ENCODE measurements around the gene SRPRB. TPM values are rescaled to one million over a fixed set of nuclear protein-coding genes. Genes with fewer than 3 reads are reported as not detected.

The SRPRB gene
- total RNA-seq, 4 donors from 2014 or later, result 13.8 to 32.1 (median 24.4) TPM

DNA sequence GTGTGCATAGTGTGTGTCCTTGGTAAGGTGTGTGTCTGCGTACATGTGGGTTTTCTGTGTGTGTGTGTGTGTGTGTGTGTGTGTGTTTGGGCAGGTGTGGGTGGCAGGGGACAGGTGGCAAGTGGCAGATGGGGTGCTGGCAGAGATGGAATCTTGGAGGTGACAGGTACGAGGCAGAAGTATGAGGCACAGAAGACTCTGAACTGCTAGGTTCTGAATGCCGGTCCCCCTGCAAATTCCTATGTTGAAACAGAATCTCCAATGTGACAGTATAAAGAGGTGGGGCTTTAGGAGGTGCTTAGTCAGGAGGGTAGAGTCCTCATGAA is 29.8 kb downstream of the SRPRB start:
- H3K27ac ChIP-seq, result no peak overlapping the region
- TF ChIP-seq EP300 (IDR thresholded peaks at IDR 0.05) (no peak), POLR2AphosphoS5 (IDR thresholded peaks at IDR 0.05) (no peak)
- no peaks in the 10 kb centered on the region for H3K27me3 ChIP-seq
- H3K9me3 ChIP-seq, result no peaks in the 10 kb centered on the region
- no peak for ATAC-seq
- H3K4me1 ChIP-seq, result no peaks in the 10 kb centered on the region
- WGBS, 2 donors (ENCODE audit: low coverage in 1 of 2), result 77 to 94% methylated on average over 2 to 3 of the region's 3 CpGs
- no peak overlapping the region for H3K4me3 ChIP-seq
- peaks cover 0 to 88% of the 10 kb centered on the region in 2 donors for H3K36me3 ChIP-seq

GRCh38 chr3:133835961-133836360 is 30.3 kb downstream of the SRPRB start:
- H3K9me3 ChIP-seq, result no peaks in the 10 kb centered on the region
- H3K27ac ChIP-seq, result no peak overlapping the region
- ATAC-seq, result no peak
- TF ChIP-seq, protein P1, sequence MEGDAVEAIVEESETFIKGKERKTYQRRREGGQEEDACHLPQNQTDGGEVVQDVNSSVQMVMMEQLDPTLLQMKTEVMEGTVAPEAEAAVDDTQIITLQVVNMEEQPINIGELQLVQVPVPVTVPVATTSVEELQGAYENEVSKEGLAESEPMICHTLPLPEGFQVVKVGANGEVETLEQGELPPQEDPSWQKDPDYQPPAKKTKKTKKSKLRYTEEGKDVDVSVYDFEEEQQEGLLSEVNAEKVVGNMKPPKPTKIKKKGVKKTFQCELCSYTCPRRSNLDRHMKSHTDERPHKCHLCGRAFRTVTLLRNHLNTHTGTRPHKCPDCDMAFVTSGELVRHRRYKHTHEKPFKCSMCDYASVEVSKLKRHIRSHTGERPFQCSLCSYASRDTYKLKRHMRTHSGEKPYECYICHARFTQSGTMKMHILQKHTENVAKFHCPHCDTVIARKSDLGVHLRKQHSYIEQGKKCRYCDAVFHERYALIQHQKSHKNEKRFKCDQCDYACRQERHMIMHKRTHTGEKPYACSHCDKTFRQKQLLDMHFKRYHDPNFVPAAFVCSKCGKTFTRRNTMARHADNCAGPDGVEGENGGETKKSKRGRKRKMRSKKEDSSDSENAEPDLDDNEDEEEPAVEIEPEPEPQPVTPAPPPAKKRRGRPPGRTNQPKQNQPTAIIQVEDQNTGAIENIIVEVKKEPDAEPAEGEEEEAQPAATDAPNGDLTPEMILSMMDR (IDR thresholded peaks at IDR 0.05), result no peak
- no peak for TF ChIP-seq EP300 (IDR thresholded peaks at IDR 0.05)
- no peak for TF ChIP-seq POLR2A (IDR thresholded peaks at IDR 0.05)
- no peak for TF ChIP-seq POLR2AphosphoS5 (IDR thresholded peaks at IDR 0.05)
- H3K4me3 ChIP-seq, result no peak overlapping the region
- no peaks in the 10 kb centered on the region for H3K4me1 ChIP-seq
- peaks cover 0 to 94% of the 10 kb centered on the region in 2 donors for H3K36me3 ChIP-seq
- no CpG with 5 or more reads among the region's 4 CpGs for WGBS, 2 donors (ENCODE audit: low coverage in 1 of 2)
- H3K27me3 ChIP-seq, result no peaks in the 10 kb centered on the region

DNA sequence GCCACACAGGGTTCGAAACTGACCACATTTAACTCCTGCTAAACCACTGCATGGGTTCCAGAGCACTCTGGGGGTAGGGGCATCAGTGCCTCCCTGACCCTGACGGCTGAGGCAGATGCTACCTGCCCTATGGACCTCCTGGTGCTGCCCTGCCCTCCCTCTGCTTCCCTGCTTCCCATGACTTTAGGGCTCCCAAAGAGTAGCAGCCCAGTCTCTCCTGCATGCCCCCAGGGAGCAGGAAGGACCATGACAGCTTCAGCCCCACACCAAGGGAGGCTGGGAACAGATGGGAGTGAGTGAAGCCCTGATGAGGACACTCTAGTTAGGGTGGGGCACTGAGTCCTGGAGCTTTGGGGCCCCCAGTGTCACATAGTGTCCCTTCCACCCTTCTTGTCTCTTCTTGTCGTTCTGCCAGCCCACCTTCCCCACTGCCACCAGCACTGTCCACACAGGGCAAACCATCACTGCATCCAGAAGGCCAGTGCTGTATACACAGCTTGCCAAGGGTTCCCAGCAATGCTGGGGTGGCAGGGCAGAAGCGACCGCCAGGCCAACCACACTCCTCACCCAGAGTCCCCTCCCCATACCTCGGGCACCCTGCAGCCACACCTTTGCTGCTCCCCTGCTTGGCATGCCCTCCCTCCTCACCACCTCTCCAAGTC is 31.0 kb downstream of the SRPRB start:
- no peak for ATAC-seq
- H3K9me3 ChIP-seq, result no peaks in the 10 kb centered on the region
- H3K4me3 ChIP-seq, result no peak overlapping the region
- TF ChIP-seq EP300 (IDR thresholded peaks at IDR 0.05) (no peak), POLR2AphosphoS5 (IDR thresholded peaks at IDR 0.05) (no peak), POLR2A (IDR thresholded peaks at IDR 0.05) (no peak)
- TF ChIP-seq, protein P1 (IDR thresholded peaks at IDR 0.05), result no peak
- H3K27me3 ChIP-seq, result no peaks in the 10 kb centered on the region
- peaks cover 0 to 94% of the 10 kb centered on the region in 2 donors for H3K36me3 ChIP-seq
- no peak overlapping the region for H3K27ac ChIP-seq
- 85 to 100% methylated on average over 1 to 5 of the region's 6 CpGs for WGBS, 2 donors (ENCODE audit: low coverage in 1 of 2)
- no peaks in the 10 kb centered on the region for H3K4me1 ChIP-seq

- H3K36me3 ChIP-seq, result peaks cover 0 to 84% of the 10 kb centered on the region in 2 donors
- TF ChIP-seq EP300 (IDR thresholded peaks at IDR 0.05) (no peak), POLR2AphosphoS5 (IDR thresholded peaks at IDR 0.05) (no peak), POLR2A (IDR thresholded peaks at IDR 0.05) (no peak)
- TF ChIP-seq, protein P1 (IDR thresholded peaks at IDR 0.05), result no peak
These were observed 32.1 kb downstream of the SRPRB start for GRCh38 chr3:133837487-133838295.

GRCh38 chr3:133838296-133838789 is 32.7 kb downstream of the SRPRB start:
- no peak for TF ChIP-seq EP300 (IDR thresholded peaks at IDR 0.05)
- TF ChIP-seq POLR2AphosphoS5 (IDR thresholded peaks at IDR 0.05), result no peak
- TF ChIP-seq, protein P1 (IDR thresholded peaks at IDR 0.05), result no peak
- TF ChIP-seq POLR2A (IDR thresholded peaks at IDR 0.05), result no peak
- 96% methylated on average over 3 of the region's 4 CpGs; no CpG with 5 or more reads in 1 of the 2 donors for WGBS, 2 donors (ENCODE audit: low coverage in 1 of 2)

More at GRCh38 chr3:133837487-133838295, 32.1 kb downstream of the SRPRB start:
- no peaks in the 10 kb centered on the region for H3K4me1 ChIP-seq
- H3K27ac ChIP-seq, result no peak overlapping the region
- ATAC-seq, result no peak
- no peaks in the 10 kb centered on the region for H3K27me3 ChIP-seq
- no peaks in the 10 kb centered on the region for H3K9me3 ChIP-seq
- 78 to 86% methylated on average over 3 of the region's 22 CpGs for WGBS, 2 donors (ENCODE audit: low coverage in 1 of 2)
- no peak overlapping the region for H3K4me3 ChIP-seq

More at GRCh38 chr3:133838296-133838789, 32.7 kb downstream of the SRPRB start:
- Histone ChIP-seq H3K4me3 (no peak overlapping the region), H3K9me3 (no peaks in the 10 kb centered on the region), H3K27me3 (no peaks in the 10 kb centered on the region), H3K4me1 (no peaks in the 10 kb centered on the region), H3K36me3 (peaks cover 0 to 78% of the 10 kb centered on the region in 2 donors), H3K27ac (no peak overlapping the region)
- no peak for ATAC-seq
